Activated CD4-positive, CD25-positive, alpha-beta regulatory T cell treated with anti-CD3 and anti-CD28 coated beads, Interleukin-2, amount 50 U/mL, for 24 hours (primary cell): Measurements from ENCODE around the gene ALPP.
"Not testable (repeated sequence)": the region's sequence is repeated elsewhere in the genome, so short reads cannot be mapped to it uniquely, and the experiment has no call there.

Experiments used
- ATAC-seq, 2 donors: fragments of 150-1000 bp; cut with Tn5 transposase; one replicate each; pipeline ENCODE4 v1.10.0; 2021; ENCODE audit warnings: mild to moderate bottlenecking in 1 of 2, moderate library complexity in 1 of 2

The ALPP gene

DNA sequence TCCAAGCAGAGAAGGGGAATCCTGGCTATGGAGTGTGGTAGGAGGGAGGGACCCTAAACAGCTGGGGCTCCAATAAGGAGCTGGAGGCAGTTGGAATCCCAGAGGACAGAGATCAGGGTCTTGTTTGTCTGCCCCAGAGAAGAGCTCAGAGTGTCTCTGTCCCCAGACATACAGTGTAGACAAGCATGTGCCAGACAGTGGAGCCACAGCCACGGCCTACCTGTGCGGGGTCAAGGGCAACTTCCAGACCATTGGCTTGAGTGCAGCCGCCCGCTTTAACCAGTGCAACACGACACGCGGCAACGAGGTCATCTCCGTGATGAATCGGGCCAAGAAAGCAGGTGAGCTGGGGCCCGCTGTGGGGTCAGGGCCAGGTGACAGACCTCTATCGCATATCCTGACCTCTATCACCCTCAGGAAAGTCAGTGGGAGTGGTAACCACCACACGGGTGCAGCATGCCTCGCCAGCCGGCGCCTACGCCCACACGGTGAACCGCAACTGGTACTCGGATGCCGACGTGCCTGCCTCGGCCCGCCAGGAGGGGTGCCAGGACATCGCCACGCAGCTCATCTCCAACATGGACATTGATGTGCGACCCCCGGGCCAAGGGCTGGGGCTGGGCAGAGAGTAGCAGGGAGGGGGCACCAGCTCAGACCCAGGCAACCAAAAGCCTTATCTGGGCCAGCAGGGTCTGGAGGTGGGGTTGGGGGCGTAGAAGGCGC lies 29.0 kb downstream of the ALPP start:
- not testable (repeated sequence) for ATAC-seq

DNA sequence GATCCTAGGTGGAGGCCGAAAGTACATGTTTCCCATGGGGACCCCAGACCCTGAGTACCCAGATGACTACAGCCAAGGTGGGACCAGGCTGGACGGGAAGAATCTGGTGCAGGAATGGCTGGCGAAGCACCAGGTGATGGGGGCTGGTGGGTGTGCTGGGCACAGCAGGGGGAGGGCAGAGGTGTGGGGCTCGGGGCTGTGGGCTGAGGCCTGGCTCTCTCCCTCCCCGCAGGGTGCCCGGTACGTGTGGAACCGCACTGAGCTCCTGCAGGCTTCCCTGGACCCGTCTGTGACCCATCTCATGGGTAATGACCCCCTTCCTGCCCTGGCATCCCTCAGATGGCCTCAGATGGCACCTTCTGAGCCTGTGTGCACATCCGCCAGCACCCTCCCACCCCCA lies 29.7 kb downstream of the ALPP start:
- ATAC-seq = not testable (repeated sequence)

DNA sequence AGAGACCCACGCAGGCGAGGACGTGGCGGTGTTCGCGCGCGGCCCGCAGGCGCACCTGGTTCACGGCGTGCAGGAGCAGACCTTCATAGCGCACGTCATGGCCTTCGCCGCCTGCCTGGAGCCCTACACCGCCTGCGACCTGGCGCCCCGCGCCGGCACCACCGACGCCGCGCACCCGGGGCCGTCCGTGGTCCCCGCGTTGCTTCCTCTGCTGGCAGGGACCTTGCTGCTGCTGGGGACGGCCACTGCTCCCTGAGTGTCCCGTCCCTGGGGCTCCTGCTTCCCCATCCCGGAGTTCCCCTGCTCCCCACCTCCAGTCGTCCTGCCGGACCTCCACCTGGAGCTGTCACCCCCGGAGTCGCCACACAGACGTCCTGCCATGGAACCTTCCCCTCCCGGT lies 31.1 kb downstream of the ALPP start:
- not testable (repeated sequence) for ATAC-seq

DNA sequence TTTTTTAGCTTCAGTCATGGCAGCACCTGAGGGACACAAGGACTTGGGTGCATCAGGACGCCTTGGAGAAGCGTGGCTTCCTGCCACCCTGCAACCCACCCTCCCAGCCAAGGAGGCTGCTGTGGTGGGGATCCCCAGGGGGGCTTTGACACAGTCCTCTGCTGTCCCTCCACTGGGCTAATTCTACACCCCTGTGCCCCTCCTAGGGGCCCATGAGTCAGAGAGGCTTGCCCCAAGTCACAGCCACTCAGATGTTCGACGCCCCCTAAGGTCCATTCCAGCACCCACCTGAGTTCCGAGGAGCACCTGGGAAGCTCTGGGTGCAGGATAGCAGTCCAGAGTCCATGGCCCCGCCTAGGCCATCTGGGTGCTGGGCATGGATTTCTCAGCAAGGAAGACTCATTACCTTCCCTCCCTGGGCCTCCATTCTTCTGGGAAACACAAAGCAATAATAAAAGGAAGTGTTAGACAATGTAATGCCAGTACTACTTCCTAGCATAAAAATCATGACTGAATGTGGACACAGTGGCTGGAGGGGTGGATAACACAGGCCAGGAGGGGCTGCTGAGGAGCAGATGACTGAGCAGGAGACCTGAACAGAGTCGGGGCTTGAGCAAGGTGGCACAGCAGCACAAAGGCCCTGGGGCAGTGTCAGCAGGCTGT lies 31.8 kb downstream of the ALPP start:
- ATAC-seq = no peak

DNA sequence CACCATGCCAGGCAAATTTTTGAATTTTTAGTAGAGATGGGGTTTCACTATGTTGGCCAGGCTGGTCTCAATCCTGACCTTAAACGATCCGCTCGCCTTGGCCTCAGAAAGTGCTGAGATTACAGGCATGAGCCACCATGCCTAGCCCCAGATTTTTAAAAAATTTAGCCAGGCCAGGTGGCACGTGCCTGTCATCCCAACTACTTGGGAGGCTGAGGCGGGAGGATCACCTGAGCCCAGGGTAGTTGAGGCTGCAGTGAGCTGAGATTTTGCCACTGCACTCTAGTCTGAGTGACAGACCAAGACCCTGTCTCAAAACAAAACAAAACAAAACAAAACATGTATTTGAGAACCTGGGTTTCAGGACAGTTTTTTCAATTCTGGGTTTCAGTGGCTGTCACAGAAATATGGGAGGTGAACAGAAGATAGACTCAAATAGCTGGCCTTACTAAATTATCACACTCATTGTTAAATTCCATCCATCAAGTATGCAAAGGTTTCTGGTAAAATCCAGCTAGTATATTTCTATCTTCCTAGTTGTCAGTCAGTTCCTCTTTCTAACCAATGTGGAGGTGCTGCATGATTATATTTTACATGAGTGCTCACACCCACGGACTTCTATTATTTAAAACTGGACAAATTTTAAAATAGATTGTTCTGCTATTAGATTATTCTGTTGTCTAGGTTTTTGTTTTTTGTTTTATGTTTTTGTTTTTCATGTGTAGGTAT lies 33.5 kb downstream of the ALPP start:
- ATAC-seq = no peak

GRCh38 chr2:232412986-232413385 lies 34.4 kb downstream of the ALPP start:
- no peak for ATAC-seq

- ATAC-seq = no peak
These were observed 36.7 kb downstream of the ALPP start for GRCh38 chr2:232415138-232415690.

DNA sequence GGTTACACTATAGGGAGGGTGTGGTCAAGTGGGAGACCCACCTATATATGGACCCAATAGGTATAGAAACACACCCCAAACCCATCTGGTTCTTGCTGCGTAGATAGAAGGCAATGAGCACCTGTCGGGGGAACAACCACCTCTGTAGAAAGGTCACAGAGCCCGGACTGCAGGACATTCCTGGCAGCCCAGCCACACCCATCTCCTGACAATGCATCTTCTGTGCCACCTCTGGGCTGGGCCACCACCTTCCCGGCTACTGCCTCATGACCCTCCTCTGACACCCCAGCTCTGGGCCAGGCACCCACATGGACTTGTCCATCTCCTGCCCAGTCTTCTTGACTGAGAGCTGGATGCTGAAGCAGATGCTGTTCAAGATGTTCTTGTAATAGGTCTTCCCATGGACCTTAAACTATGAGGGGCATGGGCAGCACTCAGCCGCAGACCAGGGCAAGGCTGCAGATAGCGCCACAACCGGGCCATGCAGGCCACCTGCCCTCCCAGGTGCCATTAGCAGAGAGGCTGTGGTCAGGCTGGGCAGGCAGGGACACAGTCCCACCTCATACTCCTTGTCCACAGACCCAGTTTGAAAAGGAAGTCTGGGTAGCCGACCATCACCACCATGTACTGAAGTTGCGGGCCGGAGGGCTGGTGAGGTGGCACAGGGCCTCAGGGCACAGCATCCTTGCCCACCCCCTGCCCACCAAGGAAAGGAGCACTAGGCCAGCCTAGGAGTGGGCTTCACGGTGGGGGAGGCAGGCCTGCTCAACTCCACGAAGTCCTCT lies 37.4 kb downstream of the ALPP start:
- ATAC-seq = no peak

DNA sequence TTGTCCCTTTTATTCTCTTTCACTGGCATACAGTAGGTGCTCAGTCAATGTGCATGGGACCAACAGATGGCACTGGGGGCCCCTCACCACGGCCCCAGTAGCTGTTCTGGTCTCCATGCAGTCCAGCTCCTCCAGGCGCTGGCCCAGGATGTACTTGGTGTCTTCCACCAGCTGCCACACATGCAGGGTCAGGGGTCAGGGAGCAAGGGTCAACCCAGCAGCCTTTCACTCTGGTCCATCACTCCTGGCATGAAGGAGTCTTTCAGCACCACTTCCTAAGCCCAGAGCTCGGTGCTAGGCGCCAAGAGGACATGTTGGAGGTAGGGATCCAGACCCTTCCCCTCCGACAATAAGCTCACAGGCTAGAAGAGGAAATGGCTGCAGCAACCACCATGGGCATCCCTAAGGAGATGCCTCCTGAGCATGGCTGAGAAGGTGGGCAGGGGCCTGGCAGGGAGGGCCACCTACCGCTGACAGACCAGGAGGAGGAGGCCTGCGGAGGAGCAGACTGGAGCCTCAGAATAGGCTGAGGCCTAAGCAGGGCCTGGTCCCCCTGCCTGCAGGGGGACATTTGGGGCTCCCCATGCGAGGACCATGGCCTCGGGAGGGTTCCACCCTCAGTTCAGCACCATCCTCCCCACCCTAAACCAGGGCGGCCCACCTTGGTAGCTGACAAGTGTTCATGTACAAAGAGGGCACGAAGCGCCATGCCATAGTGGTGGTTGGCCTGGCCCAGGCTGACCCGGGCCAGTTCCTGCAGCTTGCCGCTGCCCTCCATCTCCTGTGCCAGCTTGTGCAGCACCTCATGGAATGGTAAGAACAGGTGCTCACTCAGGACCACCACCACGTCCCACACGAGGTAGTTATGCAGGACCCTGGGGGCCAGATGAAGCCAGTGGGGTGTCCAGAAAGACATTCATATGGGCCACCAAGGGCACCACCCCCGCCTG lies 38.2 kb downstream of the ALPP start:
- ATAC-seq = no peak

- ATAC-seq = no peak
These were observed 38.9 kb downstream of the ALPP start for GRCh38 chr2:232417489-232417888.

GRCh38 chr2:232418056-232418455 lies 39.5 kb downstream of the ALPP start:
- no peak for ATAC-seq

GRCh38 chr2:232418466-232419244 lies 40.1 kb downstream of the ALPP start:
- ATAC-seq = no peak

- ATAC-seq = no peak
These were observed 40.9 kb downstream of the ALPP start for GRCh38 chr2:232419245-232420072.

DNA sequence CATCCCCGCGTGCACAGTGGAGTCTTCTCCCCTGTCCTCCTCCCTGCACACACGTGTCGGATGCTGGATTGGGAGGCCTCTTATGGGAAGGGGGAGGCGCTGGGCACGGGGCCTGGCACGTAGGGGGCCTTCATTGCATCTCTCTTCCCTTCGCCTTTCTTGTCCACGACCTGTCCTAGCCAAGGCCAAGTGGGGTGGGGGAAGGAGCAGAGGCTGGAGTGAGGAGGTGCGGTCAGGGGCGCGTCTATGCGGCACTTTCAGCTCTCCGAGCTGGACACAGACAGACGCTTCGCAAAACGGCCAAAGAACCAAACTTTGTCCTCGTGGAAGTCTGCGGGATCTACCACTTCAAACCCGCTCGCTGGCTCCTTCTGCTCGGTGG lies 41.5 kb downstream of the ALPP start:
- no peak for ATAC-seq

DNA sequence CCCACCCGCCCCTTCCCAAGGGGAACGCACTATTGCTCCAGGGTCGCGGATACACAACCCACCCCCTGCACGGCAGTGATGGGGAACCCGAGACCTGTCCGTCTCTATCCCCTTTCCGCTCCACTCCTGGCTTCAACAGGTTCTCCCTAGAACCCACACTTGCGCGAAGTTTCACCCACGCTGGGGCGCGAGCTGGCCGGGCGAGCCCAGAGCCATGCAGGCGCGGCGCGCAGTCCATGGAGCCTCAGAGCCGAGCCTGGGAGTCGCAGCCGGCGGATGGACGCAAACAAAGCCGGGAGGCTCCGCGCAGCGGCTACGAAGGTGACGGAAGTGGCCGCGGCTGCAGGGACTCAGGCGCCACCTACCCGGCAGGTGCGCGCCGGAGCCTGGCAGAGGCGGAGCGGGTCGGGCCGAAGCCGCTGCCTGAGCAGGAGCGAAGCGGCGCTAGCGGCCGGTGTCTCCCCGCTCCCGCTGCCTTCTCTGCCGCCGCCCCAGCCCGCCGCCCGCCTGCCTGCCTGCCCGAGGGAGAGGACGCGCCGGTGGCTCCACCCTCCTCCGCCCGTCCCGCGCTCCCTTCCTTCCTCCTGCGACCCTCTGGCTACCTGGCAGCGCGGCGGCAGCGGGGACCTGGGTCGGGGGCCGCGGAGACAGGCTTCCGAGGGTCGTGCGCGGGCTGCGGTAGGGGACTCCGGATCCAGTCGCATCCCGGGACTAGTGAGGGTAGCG lies 42.1 kb downstream of the ALPP start:
- ATAC-seq = peak in 1 of 2 donors; percentile 17

DNA sequence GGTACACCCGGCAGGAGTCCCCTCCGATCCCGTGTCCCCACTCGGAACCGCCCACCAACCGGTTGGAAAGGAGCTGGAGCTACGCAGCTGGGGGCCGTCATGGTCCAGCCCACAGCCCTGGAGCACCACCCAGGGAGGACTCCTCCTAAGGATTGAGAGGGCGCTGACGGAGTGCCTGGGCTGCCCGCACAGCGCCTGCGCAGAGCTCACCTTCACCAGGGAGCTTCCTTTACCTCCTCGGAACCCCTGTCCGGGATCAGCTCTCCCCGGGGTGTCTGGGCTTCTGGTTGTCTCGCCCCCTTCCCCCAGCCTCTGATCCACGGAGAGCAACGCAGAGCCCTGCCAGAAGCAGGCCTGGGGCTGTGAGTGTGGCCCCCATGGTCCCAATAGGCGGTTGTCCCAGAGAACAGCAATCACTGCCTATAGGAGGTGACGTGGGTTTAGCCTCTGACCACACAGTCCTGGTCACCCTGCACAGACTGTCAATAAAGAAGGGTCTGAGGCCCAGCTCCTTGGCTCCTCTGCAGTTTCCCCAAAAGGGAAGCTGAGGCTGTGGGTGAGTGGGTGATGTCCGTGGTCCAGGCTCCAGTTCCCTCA lies 42.7 kb downstream of the ALPP start:
- no peak for ATAC-seq

DNA sequence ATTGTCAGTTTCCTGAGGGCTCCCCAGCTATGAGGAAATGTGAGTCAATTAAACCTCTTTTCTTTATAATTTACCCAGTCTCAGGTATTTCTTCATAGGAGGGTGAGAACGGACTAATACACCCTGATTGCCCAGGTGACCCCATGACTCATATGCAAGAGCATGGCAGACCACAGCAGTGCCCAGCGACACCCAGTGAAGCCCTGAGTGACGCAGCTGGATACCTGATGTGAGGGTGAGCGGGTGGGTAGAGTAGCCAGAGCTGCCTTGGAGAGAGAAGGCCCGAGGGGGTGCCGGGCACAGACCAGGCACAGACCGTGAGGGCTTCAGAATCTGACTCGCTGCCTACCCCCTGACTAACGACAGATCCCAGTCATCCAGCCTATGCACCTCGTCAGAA lies 43.5 kb downstream of the ALPP start:
- ATAC-seq = no peak

GRCh38 chr2:232422996-232423395 lies 44.4 kb downstream of the ALPP start:
- ATAC-seq = not testable (repeated sequence)

GRCh38 chr2:232423407-232423806 lies 44.9 kb downstream of the ALPP start:
- not testable (repeated sequence) for ATAC-seq
